SK-N-MC (cell line): Measurements from ENCODE around the gene PERP.

ENCODE experiments used
- EZH2 ChIP-seq: fragments of 200-600 bp; sonication (generic); IDR thresholded peaks from one replicate; pipeline ENCODE4 v1.6.1; 2017; ENCODE audit warnings: antibody characterized with exemption
- FOXP2 ChIP-seq: optimal IDR thresholded peaks from 2 replicates; pipeline ENCODE3; 2011; ENCODE audit warnings: mild to moderate bottlenecking, moderate library complexity; ENCODE audit not compliant: insufficient read depth; ENCODE audit errors: extremely low read length, control extremely low read depth
- POLR2AphosphoS5 ChIP-seq: IDR thresholded peaks from 2 replicates; pipeline ENCODE4 v1.6.1; 2012; ENCODE audit warnings: mild to moderate bottlenecking, low read depth, low read length, borderline replicate concordance

GRCh38 chr6:138104618-138105213 is 2.5 kb downstream of the PERP start:
- no peak for TF ChIP-seq EZH2
- TF ChIP-seq POLR2AphosphoS5 = no peak
- TF ChIP-seq FOXP2 = no peak
